Measurements from ENCODE around the gene PHACTR2. TPM values are rescaled to one million over a fixed set of nuclear protein-coding genes. Genes with fewer than 3 reads are reported as not detected.

The PHACTR2 gene
- total RNA-seq, 2 donors from 2014 or later, result 24.3 to 30.6 TPM

Other genes with a start within 250 kb of the PHACTR2 start
- 10 to 100 TPM; 27.3 to 29.0 TPM for gene ADAT2, start 227.3 kb upstream of the PHACTR2 start, total RNA-seq
- gene PEX3, start 227.2 kb upstream of the PHACTR2 start, total RNA-seq, result 10 to 100 TPM; 24.0 to 24.3 TPM
- 10 to 100 TPM; 10.4 to 14.0 TPM for gene FUCA2, start 166.2 kb upstream of the PHACTR2 start, total RNA-seq
- gene LTV1, start 165.4 kb downstream of the PHACTR2 start, total RNA-seq, result 10 to 100 TPM; 19.9 to 24.2 TPM
- not detected for gene ZC2HC1B, start 186.5 kb downstream of the PHACTR2 start, total RNA-seq